ENCODE results near the gene JDP2.

- TF ChIP-seq POLR2A (IDR thresholded peaks at IDR 0.05) (no peak), CTCF (IDR thresholded peaks at IDR 0.05) (no peak)
These were observed 18.6 kb downstream of the JDP2 start for GRCh38 chr14:75446447-75446846.

Data from body of pancreas (tissue), 4 donors.